LHCN-M2 (cell line): ENCODE measurements around the gene SGCD. TPM values are rescaled to one million over a fixed set of nuclear protein-coding genes. Genes with fewer than 3 reads are reported as not detected.
"Not testable (repeated sequence)": the region's sequence is repeated elsewhere in the genome, so short reads cannot be mapped to it uniquely, and the experiment has no call there.

Source experiments
- DNase-seq: peaks from one replicate; pipeline ENCODE4 v3.0.0-alpha.2; 2012; ENCODE audit warnings: low read depth
- total RNA-seq: library from RNA; depleted of rRNA; stranded (reverse); fragments of >200 nt; gene quantifications from 2 replicates; pipeline ENCODE4 v1.2.3, GENCODE V29; 2014

The SGCD gene
- total RNA-seq, 1 experiment from 2014 or later = 22.4 TPM

DNA sequence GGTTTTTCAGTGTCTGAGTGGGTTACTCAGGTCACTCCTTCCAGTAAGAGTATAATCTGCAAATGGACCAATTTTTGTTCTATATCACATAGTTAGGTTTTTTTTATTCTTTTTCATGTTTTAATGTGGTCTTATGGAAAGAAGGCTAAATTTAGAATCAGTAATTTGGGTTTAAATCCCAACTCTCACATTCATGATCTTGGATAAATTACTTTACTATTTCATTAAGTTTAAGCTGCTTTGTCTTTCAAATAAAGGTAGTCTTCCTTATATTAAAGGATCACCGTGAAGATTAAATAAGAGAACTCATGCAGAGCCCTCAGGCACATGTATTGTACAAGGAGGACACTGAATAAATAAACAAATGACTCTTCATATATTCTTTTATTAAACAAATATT is 234.7 kb downstream of the SGCD start:
- DNase-seq = no peak

DNA sequence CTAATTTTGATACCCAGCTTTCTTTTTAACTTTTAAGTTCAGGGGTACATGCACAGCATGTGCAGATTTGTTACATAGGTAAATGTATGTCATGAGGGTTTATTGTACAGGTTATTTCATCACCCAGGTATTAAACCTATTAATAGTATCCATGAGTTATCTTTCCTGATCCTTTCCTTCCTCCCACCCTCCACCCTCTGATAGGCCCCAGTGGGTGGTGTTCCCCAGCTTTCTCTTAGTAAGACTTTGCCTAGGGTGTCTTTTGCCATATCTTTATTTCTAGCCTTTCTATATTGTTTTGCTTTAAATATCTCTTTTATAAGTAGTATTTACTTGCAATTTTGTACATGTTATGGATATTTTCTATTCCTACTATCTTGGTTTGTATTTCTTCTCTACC is 243.7 kb downstream of the SGCD start:
- DNase-seq = no peak

DNA sequence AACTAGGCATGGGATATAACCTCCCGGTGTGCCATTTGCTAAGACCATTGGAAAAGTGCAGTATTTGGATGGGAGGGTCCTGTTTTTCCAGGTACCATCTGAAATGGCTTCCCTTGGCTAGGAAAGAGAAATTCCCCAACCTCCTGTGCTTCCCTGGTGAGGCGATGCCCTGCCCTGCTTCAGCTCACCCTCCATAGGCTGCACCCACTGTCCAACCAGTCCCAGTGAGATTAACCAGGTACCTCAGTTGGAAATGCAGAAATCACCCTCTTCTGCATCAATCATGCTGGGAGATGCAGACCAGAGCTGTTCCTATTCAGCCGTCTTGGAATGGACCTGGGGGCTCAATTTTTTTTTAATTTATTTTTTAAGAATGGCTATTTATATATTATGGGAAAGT is 254.8 kb downstream of the SGCD start:
- DNase-seq = no peak

DNA sequence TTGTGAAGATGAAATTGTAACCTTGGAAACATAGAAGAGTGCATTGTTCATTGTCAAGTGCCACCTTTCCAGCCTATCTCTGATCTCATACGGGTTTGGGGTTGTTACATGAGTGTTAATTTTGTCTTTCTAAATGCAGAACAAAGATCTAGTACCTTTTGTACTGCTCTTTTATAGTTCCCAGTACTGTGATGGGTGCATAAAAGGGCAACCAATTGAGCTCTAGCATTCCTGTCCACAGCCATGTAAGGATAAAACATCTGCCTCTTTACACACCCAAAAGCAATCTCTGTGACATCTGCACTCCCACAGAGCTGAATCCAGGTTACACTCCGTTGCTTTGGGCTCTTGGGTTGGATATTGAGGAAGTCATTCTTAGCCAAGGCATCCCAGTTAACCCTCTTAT is 255.2 kb downstream of the SGCD start:
- DNase-seq = no peak

DNA sequence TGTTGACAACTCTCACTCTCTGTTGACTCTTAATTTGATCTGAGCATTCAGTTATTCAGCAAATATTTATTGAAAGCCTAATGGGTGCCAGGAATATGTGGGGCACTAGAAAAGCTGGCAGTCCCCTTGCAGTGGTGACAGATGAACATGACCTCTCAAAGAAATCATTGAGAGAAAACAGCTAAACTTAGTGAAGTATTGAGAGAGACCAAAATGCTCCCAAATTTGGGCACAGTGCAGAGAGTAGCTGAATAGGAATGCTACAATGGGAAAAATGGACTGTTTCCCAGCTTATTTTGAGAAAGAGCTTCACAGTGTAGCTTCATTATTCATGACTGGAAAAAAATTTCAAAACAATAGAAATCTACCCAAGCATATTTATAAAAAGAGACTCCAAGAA is 257.9 kb downstream of the SGCD start:
- no peak for DNase-seq

DNA sequence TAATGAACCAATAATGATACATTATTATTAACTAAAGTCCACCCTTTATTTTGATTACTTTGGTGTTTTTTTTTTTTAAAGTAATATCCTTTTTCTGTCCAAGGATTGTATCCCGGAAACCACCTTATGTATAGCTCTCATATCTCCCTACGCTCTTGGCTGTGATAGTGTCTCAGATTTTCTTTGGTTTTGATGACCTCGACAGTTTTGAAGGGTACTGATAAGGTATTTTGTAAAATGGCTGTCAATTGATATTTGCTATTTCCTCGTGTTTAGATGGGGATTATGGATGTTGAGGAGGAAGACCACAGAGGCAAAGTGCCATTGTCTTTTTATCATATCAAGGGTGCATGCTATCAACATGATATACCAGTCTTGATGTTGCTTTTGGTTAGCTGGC is 259.0 kb downstream of the SGCD start:
- no peak for DNase-seq

DNA sequence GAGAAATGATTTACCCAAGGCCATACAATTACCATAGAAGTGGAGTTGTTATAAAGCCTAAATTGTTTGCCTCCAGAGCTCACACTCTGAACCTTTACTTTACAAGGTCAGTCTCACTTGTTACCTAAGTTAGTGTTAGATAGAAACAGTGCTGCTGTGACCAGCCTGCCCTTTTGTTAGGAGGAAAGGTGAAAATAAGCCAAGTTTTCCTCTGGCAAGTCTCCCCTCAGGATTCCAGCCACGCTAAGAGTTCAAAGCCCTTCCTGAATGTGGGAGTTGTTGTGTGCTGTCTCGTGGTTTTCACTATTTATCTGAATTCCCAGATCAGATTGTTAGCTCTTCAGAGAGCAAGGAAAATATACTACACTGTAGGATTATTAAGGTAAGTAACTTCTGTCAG is 260.0 kb downstream of the SGCD start:
- no peak for DNase-seq

DNA sequence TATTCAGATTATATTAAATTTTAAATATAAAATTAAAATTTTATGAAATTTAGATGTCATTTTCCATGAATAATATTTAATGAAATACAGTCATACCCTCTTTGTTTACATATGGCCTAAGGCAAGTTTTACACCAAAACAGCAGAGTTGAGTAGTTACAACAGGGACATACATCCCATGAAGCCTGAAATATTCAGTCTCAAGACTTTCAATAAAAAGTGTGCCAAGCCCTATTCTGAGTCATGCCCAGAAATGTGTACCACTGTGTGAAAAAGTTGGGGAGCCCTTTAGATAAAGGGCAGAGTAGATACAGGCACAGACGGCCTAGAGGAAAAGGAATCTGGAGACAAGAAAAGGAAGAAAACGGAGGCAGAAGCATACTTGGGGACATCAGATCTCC is 261.3 kb downstream of the SGCD start:
- DNase-seq = no peak

DNA sequence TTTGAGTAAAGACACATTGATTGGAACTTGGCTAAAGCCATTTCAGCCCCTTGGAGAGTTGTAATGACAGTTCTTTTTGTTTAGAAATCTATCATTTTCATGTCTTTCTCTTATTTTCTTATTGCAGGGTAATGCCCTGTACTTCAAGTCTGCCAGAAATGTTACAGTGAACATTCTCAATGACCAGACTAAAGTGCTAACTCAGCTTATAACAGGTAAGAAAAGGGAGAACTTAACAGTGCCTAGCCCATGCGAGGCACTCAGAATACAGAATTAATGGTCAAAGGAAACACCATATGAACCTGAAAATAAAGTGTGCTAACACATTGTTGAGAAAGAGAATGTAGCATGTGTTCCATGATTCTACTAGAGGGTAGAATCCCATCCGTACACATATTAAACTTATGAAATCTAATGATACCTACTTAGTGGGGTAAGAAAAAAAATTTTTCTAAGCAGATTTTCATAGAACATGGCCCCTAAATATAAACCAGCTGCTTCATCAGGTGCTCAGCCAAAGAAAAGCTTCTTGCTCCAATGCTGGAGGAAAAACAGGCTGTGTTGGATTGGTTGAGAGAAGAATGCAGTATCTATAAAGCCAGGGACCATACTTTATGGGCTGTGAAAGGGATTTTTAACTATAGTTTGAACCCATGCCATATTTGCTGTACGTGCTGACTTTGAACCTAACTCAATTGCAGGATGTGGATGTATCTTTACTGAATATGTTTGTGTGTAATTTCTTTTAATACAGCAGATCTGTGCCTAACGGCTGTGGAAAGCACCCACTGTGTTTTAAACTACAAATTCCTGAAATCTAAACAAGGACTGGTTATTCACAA is 262.4 kb downstream of the SGCD start:
- DNase-seq = no peak

DNA sequence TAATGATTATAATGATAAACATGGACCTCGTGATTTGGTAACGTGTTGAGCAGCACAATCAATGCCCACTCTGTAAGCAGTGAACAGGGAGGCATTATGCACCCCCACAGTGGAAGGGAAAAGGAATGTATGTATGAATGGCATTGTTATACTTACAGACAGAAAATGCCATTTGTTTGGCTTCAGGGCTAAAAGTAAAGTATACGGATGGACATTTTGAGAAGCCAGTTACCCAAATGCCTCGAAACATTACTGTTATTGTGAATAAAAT is 262.9 kb downstream of the SGCD start:
- DNase-seq = no peak

DNA sequence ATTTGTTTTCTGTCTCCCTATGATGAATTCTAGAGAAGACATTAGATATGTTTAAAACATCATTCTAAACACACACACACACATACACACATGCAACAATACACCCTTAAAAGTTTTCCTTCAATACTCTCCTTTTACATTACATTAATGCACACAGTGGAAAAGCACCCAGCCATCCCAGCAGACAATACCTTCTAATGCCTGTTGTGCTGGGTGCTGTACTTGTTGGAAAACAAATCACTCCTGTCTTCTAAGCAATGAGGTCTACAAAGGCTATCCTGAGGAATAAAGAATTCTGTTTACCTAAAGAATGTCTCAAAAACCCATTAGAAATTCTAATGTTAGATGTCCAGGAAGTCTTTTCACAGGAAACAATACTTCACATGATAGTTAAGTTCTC is 264.0 kb downstream of the SGCD start:
- no peak for DNase-seq

DNA sequence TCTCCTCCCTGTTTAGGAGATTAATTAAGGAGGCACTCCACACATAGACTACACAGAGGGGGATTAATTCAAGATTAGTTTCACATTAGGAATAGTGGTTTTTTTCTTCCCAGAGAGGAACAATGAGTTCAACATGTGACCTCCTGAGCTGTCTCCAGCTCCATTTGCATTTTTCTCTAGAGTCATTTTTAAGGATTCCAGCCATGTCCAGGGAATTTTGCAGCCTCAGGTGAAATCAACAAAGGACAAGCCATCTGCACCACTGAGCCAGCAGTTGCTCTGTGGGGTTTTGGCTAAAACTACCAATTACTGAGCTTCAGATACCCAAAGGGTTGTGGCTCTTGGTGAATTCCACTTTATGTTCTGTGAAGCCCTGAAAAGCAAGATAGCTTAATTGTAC is 264.7 kb downstream of the SGCD start:
- no peak for DNase-seq

DNA sequence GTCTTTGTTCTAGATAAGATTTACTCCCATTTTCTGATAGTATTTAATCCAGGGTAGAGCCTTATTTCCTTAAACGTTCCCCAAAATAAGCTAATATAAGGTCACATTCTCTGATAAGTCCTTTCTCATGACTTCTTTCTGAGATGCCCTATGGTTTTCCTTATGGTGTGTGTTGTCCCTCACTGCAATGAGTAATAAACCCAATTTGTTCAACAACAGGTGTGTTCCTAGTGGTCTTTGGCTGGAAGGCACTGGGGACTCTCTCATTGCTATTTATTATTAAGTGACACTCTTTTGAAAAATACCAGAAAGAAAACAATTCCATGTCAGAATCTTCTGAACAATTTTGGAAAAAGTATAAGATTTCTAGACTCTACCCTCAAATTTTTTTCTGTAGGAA is 266.6 kb downstream of the SGCD start:
- DNase-seq = peak; percentile 20

DNA sequence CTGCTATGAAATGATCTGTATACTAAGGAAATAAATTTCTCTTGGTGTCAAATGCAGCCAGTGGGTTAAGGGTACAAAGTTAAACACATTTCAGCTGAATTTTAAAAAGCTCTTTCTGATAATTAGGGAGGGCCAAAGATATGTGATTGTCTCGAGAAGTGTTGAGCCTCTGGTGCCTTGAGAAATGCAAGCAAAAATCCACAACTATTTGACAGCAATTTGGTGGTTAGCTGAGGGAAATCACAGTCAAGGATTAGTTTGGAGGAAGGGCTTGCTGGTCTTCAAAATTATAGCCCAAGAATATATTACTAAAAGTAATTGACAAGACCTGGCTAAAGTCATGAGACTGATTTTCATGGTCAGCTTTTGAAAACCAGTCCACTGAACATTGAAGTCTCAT is 267.4 kb downstream of the SGCD start:
- DNase-seq = no peak

DNA sequence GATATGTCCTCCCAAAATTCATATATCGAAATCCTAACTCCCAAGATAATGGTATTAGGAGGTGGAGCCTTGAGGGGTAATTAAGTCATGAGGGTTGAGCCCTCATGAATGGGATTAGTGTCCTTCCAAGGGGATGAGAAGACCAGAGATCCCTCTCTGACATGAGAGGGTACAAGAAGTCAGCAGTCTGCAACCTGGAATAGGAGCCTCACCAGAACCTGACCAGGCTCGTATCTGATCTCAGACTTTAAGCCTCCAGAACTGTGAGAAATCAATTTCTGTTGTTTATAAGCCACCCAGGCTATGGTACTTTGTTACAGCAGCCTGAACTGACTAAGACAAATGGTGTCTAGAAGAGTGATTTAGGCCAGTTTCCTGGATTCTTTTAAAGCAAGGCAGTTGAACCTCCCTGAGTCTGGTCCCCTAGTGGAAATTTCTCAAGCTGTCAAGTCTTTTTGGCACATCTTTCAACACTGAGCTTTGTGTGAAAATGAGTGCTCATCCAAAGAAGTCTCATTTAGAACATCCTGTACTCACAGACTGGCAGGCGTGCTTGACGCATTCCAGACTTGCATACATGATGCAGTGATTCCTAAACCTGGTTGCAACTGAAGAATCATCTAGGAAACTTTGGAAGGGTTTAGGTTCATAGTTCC is 268.3 kb downstream of the SGCD start:
- peak; percentile 64 for DNase-seq

DNA sequence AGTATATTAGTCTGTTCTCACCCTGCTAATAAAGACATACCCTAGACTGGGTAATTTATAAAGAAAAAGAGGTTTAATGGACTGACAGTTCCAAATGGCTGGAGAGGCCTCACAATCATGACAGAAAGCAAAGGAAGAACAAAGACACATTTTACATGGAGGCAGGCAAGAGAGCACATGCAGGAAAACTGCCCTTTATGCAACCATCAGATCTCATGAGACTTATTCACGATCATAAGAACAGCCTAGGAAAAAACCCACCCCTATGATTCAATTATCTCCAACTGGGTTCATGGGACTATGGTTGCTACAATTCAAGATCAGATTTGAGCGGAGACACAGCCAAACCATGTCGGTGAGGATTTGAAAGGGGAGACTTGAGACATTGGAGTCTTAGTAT is 270.3 kb downstream of the SGCD start:
- DNase-seq = no peak

DNA sequence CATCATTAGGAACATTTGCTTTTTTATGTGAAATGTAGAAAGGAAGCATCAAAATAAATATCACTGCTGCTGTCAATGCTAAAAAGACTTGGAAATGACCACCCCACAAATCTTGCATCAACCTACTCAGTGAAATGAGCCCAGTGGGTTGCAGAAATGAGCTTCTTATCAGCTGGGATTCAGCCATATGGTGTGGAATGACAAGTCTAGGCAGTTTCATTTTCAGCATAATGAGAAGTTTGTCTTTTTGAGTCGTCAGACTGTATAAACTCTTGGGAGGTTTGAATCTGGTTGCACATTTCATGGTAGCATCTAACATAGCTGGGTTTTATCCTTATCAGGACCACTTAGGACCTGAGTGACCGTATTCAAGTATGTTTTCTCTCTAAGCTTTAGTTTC is 272.0 kb downstream of the SGCD start:
- no peak for DNase-seq

DNA sequence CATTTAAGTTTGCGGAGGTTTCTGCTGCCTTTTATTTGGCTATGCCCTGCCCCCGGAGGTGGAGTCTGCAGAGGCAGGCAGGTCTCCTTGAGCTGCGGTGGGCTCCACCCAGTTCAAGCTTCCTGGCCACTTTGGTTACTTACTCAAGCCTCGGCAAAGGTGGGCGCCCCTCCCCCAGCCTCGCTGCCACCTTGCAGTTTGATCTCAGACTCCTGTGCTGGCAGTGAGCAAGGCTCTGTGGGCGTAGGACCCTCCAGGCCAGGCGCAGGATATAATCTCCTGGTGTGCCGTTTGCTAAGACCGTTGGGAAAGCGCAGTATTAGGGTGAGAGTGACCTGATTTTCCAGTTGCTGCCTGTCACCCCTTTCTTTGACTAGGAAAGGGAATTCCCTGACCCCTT is 283.6 kb downstream of the SGCD start:
- not testable (repeated sequence) for DNase-seq

DNA sequence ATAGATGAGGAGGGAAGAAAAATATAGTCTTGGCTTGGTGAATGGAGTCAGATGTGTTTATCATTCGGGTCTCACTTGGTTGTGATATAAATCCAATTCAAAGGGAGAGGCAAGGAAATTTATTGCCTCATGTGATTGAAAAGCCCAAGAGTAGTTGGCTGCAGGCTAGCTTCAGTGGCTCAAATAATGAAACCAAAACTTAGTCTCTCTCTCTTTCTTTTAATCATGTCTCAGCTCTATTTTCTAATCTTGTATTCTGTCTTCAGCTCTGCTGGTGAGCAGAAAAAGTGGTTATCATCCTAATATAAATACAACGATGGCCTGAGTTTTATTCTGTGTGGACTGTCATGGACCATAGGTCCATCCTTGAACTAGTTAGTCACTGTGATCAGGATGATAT is 288.9 kb downstream of the SGCD start:
- DNase-seq = no peak

DNA sequence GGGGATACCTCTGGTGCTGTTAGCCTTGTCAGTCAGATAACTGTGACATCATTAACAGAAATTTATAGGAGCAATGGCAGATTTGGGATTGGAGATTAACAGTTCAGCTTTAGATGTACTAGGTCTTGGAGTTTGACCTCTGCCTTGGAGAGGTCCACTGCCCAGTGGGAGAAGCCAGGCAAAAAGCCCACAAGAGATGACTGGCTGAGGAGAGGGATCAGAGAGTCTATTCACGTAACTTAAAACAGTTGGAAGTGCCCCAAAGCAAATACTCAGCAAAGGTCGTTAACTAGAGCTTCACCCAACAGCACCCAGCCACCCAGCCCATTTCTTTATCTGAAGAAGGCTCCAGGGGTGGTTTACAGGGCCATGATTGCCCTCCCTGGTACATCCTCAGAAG is 290.5 kb downstream of the SGCD start:
- DNase-seq = no peak

DNA sequence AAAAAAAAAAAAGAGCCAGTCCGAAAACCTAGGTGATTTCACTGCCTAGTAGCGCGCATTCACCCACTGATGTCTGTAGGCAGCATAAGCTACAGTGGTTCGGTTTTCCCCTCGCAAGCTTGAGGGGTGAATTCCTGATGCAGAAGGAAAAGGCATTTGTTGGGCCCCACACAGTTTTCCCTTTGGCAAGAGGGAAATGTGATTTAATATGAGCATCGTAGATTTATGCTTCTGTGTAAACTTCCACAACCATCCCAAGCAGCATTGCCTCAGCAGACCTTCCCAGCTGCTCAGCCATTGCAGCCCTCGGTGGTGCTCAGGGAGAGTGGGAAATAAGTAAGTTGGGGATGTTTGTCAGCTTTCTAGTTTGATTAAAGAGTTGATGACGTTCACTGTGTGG is 291.6 kb downstream of the SGCD start:
- no peak for DNase-seq

DNA sequence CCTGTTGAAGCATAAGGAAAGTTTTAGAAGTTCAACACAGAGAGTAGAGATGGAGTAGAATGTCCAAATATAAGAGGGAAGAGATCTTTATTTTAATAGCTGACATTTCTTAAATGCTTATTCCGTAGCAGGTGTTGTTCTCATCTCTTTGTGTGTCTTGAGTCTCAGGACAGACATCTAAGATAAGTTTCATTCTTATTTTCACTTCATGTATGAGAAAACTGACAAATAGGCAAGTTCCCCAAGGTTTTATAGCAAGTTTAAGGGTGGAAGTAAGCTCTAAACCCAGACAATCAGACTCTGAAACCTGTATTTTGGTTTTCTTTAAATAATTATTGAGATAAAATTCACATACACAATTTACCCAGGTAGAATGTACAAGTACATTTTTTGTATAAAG is 294.8 kb downstream of the SGCD start:
- no peak for DNase-seq

DNA sequence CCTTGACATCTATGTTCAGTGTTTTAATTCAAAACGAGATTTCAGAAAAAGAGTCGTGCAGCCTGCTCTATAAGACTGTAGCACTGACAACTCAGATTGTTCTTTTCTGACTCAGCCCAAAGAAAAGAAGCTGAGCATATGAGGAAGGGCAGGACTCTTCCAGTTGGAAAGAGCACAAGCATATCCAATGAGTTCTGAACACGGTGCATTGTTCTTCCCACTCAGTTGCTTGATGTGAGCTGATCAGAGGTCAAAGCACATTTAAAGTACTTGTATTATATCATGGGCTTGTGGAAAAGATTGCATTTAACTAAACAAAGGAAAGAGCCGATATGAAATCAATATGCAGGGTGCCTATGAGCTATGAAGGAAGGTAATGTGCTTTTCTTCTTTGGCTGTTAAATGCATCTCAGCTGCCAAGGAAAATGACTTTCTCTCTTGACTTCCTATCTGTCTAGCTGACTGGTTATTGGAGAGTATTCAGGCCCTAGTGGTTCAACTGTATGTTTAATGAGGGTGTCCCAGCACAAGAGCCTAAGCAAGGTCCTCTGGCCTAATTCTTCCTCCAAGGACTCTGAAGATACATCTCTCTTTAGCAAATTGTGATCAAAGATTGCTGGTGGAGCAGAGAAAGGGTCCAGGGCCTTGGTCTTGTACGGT is 296.5 kb downstream of the SGCD start:
- DNase-seq = no peak
